GM21529 (cell line): ENCODE measurements around the gene MBD2.

ENCODE experiments used
- ATAC-seq: cut with Tn5 transposase; IDR thresholded peaks from one replicate; pipeline ENCODE4 v1.9.1; 2021; ENCODE audit not compliant: unreplicated experiment

The MBD2 gene

DNA sequence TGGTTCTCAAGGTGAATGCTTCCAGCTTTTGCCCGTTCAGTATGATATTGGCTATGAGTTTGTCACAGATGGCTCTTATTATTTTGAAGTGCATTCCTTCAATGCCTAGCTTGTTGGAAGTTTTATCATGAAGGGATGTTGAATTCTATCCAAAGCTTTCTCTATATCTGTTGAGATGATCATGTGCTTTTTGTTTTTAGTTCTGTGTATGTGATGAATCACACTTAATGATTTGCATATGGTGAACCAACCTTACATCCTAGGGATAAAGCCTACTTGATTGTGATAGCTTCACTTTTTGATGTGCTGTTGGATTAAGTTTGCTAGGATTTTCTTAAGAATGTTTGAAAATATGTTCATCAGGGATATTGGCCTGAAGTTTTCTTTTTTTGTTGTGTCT, 112.1 kb downstream of the MBD2 start:
- no peak for ATAC-seq

DNA sequence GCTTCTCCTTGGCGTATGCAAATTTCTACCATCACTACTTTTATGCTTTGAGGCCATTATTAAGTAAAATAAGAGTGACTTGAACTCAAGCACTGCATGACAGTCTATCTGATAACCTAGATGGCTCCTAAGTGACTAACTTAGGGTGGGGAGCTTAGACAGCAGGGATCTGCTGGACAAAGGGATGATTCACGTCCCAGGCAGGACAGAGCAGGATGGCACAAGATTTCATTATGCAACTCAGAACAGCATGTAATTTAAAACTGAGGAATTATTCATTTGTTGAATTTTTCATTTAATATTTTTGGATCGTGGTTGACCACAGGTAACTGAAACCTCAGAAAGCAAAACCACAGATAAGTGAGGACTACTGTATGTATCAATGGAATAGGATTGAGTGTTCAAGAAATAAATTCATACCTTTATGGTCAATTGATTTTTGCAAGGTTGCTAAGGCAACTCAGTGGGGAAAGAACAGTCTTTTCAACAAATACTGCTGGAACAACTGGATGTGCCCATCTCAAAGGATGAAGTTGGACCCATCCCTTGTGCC, 115.3 kb downstream of the MBD2 start:
- no peak for ATAC-seq

DNA sequence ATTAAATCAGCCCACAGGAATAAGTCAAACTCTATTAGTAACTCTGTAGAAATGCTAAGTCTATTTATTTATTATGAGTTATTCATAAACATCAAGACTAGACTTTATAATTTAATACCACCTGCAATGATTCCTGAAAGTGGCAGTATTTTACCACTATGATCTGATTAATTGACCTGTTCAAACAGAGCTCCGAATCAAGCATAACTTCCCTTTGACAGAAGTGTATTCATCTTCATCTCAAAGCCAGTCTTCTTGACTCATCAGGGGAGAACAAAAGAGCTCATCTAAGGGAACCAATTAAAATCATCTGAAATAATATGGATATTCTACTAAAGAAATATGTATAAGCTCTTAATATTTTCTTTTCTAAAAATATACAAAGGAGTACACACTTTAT, 122.3 kb downstream of the MBD2 start:
- ATAC-seq = no peak
